Left lobe of liver (tissue), 2 donors: ENCODE results near the gene NTRK3. TPM values are rescaled to one million over a fixed set of nuclear protein-coding genes. Genes with fewer than 3 reads are reported as not detected.

ENCODE experiments used
- ATAC-seq: fragments of 200-7000 bp; cut with Tn5 transposase; one replicate; pipeline ENCODE4 v1.9.1; 2020; ENCODE audit warnings: mild to moderate bottlenecking, moderate library complexity
- DNase-seq: peaks from one replicate; pipeline ENCODE4 v3.0.0-alpha.2; 2020; ENCODE audit warnings: low spot score
- total RNA-seq: library from RNA; stranded (reverse); gene quantifications from one replicate; pipeline ENCODE4 v1.2.1, GENCODE V29; 2021
- donor health status: DM: no; HTN: no; CAD: no; lungs with moderate emphysema.
- donor health status: DM: no; HTN: yes; CAD: no.

Gene NTRK3
- total RNA-seq, 1 donor from 2014 or later: 0.38 TPM

DNA sequence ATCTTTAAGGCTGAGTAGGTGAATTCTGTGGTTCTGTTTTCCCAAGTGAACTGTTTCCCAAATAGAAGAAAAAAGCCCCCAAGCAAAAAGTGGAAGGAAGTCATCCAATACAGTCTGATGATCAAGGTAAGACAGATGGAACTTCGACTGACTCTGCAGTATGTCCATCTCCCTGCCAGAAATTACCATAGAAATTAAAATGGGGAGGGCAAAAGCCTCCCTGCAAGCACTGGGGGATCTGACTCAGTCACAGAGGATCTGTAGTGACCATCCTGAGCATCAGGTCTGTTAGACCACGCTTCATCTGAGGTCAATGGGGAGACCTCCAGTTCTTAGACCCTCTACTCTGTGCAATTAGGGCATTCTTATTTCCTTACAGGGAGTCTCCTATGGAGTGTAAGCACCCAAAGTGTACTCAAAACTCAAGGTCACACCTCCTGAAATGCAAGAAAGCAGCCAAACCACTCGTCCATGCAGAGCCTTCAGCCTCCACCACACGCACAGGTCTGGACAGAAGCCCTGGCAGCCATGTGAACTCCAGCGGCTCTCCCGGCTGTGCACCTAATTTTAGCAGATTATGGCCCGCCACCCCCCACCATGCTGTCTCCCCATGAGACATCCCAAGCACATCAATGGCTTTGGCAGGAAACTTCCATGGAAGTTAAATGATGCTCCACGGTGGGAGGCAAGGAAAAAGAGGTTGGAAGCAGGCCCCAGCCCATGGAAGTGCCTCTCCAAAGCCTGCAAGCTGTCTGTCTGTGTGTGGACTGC, 348.7 kb downstream of the NTRK3 start:
- DNase-seq (no peak), ATAC-seq (no peak)

- no peak for DNase-seq
- ATAC-seq: no peak
Measured at GRCh38 chr15:87906444-87906843, 350.1 kb downstream of the NTRK3 start.

DNA sequence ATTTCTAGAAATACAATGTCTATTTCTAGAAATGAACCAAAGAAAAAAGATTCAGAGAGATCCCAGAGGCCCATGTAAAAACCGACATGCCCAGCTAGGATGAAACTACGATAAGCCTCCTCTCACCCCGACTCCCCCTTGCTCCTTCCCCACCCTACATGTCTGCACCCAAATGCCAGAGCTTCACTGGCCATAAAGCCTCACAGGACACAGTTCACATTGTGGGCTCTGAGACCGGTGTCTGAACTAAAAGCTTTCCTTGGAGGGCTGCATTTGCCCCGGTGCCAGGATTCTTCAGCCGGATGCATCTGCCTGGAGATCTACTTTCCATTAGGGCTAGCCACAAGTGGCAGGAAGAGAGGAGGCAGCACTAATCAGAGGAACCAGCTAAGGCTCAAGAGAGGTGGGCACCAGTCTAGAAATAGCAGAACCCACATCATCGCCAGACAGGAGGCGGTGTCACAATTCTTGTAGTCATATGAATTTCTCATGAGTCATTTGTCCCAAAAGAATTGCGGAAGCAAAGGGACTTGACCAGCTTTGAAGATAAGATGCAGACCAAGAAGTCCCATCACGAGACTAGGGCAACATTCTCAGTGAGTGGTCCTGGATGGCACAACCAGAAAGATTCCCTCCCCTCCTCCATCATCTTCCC, 353.6 kb downstream of the NTRK3 start:
- ATAC-seq (no peak), DNase-seq (no peak)

DNA sequence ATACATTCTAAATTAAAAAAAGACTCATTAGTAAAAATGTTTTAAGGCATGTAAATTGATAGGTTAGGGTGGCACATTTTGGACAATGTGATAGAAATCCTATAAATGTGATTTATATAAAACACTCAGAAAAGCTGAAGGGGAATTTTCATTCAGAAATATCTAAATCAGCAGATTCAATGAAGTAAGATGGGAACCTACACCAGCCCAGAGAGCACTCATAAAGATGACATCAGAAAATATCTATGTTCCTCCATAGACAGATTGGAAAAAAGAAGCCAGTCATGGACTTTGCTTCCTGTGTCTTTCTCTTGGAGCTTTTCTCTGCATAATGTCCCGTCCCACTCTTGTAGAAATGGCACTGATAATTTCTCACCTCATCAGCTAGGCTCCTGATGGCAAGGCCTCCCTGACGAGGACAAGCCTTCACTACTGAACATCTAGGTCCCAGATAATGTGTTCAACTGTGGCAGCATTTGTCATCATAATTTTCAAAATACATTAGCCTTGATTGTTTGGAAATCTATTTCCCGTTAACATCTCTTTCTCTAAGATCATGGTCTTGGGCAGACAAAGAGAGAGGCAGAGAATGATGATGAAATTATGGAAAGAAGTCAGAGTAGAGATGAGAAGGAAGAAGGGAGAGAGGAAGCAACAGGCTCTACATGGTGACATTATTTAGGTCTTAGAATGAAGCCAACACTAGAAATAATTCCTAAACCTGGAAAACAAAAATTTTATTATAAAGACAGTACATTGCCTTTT, 354.4 kb downstream of the NTRK3 start:
- no peak for DNase-seq
- no peak for ATAC-seq

- no peak for ATAC-seq
- no peak for DNase-seq
Measured at GRCh38 chr15:87901008-87901407, 355.5 kb downstream of the NTRK3 start.

- no peak for DNase-seq
- no peak for ATAC-seq
Measured at GRCh38 chr15:87896936-87897335, 359.6 kb downstream of the NTRK3 start.

DNA sequence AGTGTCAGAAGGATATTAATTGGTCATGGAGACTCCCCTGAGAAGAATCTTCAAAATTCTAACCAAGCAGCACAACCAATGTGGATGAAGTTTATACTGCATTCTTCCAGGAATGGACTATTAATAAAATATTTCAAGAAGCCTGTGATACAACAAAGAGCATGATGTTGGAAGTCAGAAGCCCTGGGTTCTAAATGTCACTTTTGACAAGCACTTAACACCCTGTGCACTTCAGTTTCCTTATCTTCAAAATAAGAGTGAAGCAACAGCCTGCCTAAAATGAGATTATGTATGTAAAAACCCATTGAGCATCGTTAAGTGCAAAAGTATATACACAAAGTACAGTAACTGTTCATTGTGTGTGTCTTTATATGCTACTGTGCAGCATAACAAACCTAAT, 369.4 kb downstream of the NTRK3 start:
- ATAC-seq (no peak), DNase-seq (no peak)

DNA sequence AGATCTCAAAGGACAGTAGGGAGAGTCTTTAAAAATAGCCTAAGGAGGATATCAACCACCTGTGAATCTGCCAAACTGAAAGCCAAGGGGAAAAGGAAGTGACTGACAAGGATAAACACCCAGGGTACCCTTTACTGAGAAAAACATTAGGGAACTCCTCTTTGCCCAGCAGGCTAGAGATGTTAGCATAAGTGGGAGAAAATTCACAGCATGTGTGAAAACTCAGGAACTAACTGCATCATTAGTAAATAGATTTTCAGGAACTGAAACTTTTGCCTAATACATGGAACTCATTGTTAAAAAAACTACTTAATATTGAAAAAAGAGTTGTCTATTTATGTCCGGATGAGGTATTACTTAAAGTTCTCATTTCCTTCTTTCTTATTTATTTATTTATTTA, 375.5 kb downstream of the NTRK3 start:
- no peak for ATAC-seq

GRCh38 chr15:87877822-87878542, 378.6 kb downstream of the NTRK3 start:
- DNase-seq (no peak), ATAC-seq (no peak)

More for the DNA sequence above, 375.5 kb downstream of the NTRK3 start:
- no peak for DNase-seq

DNA sequence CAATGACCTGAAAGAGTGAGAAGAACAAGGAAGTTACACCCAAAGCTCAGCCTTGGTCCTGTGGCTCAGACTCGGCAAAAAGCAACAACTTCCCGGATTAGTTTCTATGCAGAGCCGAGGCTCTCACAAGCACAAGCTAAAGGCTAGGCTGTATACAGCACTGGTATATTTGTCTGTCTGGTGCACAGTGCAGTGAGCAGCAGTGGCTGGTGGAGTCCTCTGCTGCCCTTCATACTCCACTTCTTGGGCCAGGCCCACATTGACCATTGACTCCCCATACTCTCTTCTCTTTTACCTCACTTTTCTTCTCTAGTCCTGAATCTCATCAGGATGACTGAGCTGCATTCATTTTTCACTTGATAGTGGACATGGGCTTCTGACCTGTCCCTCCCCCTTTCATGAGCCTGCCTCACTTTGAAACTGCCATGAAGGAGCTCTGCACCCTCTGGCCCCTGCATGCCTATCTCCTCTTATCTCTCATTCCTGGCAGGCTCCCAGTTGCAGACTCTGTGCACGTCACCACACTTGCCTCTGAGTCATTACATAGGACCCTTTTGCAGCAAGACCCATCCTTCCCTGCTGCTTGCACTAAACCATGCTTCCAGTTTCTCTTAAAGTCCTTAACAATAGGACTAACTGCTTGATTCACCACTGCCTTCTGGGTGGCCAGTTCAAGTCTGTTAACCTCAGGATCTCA, 379.3 kb downstream of the NTRK3 start:
- no peak for DNase-seq
- ATAC-seq: peak; percentile 13

- ATAC-seq: no peak
- no peak for DNase-seq
Measured at GRCh38 chr15:87874896-87875711, 381.4 kb downstream of the NTRK3 start.

GRCh38 chr15:87873516-87873915, 383.0 kb downstream of the NTRK3 start:
- ATAC-seq (no peak), DNase-seq (no peak)

DNA sequence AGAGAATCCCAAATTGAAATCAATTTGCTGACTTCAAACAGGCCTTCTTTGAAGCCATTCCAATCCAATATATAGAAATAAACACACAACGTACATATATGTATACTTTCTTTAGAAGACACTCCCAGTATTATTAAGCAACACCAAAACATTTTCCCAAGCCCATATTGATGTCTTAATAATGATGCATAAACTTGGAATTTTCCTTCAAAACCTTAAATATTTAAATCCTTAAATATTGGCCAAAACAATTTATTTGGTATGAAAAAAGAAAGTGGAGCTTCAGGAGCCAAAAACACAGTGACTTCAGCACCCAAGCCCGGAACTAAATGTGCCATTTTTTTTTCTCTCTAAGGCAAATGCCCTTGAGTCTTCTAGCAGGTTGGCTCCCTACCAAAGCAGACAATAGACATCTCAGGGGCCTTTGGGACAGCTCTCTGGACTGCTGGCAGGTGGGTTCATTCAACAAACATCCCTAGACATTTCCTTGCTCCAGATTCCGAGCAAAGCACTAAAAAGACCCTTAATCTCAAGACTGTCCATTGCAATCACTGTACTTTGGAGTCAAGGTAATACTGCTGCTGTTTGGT, 384.7 kb downstream of the NTRK3 start:
- ATAC-seq (no peak), DNase-seq (no peak)

- no peak for DNase-seq
- ATAC-seq: no peak
Measured at GRCh38 chr15:87871258-87871681, 385.3 kb downstream of the NTRK3 start.

DNA sequence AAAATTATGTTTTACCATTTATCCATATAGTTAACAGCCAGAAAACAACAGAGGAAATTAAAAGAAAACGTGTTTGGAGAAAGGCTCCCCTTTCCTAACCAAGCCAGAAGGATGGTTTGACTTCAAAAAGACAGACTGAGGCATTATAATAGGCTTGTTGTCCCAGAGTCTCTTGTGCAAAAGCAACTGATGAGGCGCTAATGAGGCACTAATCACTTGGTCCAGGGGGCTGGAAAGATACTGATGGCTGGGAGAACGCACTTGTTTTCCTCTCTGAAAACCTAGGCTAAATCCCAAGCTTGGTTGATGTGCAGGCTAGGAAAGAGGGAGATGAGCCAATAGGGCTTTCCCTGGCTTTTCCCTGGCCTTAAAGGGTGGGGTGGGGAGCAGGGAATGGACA, 389.6 kb downstream of the NTRK3 start:
- ATAC-seq (no peak), DNase-seq (no peak)

DNA sequence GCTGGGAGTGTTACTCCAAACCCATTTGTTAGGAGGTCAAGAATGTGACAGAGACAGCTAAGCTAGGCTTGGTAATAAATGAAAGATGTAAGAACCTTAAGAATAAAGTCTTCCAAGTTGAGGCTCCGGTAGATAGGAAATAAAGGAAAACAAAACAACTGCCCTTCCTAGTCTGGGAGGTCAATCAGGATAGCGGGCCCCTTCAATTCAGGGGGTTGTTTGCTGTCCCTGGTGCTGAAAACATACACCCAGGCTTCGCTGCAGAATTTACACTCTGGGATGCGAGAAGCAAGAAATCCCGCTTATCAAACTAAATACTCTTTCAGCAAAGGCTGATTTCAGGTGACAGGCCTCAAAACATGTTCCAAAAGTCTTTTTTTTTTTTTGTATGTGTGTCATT, 393.4 kb downstream of the NTRK3 start:
- no peak for ATAC-seq
- no peak for DNase-seq

DNA sequence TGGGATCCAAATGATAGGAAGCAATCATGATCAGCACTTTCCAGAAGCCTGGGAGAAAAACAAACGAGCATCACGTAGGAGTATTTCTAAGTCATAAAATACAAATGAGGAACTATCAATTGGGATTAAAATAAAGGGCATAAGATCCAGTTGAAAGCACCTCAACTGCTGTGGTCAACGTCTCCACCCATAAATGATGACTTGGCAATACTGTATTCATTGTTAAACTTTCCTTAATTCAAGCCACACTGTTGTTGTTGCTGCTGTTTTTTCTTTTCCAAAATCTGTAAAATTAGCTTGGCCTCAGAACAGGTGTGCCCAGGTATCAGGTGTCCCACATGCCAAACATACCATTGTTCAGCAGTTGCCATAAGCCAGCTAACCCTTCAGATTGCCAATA, 395.8 kb downstream of the NTRK3 start:
- DNase-seq (no peak), ATAC-seq (no peak)

DNA sequence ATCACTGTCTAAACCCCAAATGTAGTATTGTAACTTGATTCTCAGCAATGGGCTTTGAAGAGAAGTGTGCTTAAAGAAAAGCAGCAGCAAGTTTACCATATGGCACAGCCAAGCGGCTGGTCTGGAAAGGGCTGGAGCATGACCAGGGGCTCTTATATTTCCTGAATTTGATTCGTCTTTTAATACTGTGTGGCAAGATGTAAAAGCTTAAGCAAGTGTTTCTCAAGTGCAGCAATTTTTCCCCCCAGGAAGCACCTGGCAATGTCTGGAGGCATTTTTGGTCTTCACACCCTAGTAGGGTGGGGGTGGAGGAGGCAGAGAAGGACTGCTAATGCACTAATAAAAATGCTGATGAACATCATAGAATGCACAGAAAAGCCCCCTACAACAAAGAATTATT, 397.9 kb downstream of the NTRK3 start:
- ATAC-seq (no peak), DNase-seq (no peak)

GRCh38 chr15:87851497-87851896, 405.0 kb downstream of the NTRK3 start:
- DNase-seq (no peak), ATAC-seq (no peak)
